GM12891 (cell line): ENCODE data around the gene AP1M2. TPM values are rescaled to one million over a fixed set of nuclear protein-coding genes. Genes with fewer than 3 reads are reported as not detected.

ENCODE experiments used
- DNase-seq: peaks from one replicate; pipeline ENCODE4 v3.0.0; 2011; ENCODE audit warnings: low spot score; ENCODE audit not compliant: insufficient read length
- FAIRE-seq: peaks from 2 replicates; lab custom pipeline; 2011; peaks lifted over from hg19 to GRCh38; lab: Jason Lieb, UNC
- PAX5 ChIP-seq: IDR thresholded peaks from 2 replicates; pipeline ENCODE4 v1.6.1; 2011; ENCODE audit warnings: low read length, moderate library complexity, mild to moderate bottlenecking; ENCODE audit not compliant: insufficient read depth, severe bottlenecking
- POLR2A ChIP-seq: IDR thresholded peaks from 2 replicates; pipeline ENCODE4 v1.6.1; 2011; ENCODE audit warnings: low read depth, low read length, control low read depth
- POLR2AphosphoS5 ChIP-seq: IDR thresholded peaks from 2 replicates; pipeline ENCODE4 v1.6.1; 2011; ENCODE audit warnings: low read depth, low read length, control low read depth
- POU2F2 ChIP-seq: IDR thresholded peaks from 2 replicates; pipeline ENCODE4 v1.6.1; 2011; ENCODE audit warnings: low read depth, mild to moderate bottlenecking, control low read depth, low read length, moderate library complexity
- SPI1 ChIP-seq: IDR thresholded peaks from 2 replicates; pipeline ENCODE4 v1.6.1; 2011; ENCODE audit warnings: low read depth, low read length, control low read depth
- TAF1 ChIP-seq: IDR thresholded peaks from 2 replicates; pipeline ENCODE4 v1.6.1; 2011; ENCODE audit warnings: low read depth, low read length, control low read depth
- polyA plus RNA-seq: library from polyadenylated mRNA; unstranded; fragments of >200 nt; gene quantifications from one replicate; pipeline ENCODE4 v1.2.1, GENCODE V29; 2012; ENCODE audit warnings: low read depth, missing spikeins, inconsistent platforms; ENCODE audit not compliant: missing spikeins

AP1M2 gene
- polyA plus RNA-seq, result 0.05 TPM

GRCh38 chr19:10587022-10587838 is at the start of gene AP1M2:
TSS of gene AP1M2 (minus strand) at chr19:10587312. CDS start at chr19:10587231, 81 bp downstream.
- DNase-seq, result no peak
- no peak for TF ChIP-seq PAX5
- no peak for TF ChIP-seq TAF1
- TF ChIP-seq POLR2A, result no peak
- TF ChIP-seq POU2F2, result no peak
- no peak for TF ChIP-seq SPI1
- no peak for TF ChIP-seq POLR2AphosphoS5
- FAIRE-seq, result no peak

- no peak for FAIRE-seq
- TF ChIP-seq POU2F2, result no peak
- DNase-seq, result no peak
These were observed 49.3 kb upstream of the AP1M2 start for GRCh38 chr19:10636304-10636972.

GRCh38 chr19:10634963-10635362 is 47.9 kb upstream of the AP1M2 start:
- no peak for TF ChIP-seq SPI1
- TF ChIP-seq TAF1, result no peak
- no peak for TF ChIP-seq PAX5
- no peak for TF ChIP-seq POU2F2
- TF ChIP-seq POLR2AphosphoS5, result no peak
- no peak for TF ChIP-seq POLR2A
- DNase-seq, result no peak
- no peak for FAIRE-seq

- FAIRE-seq (no peak), DNase-seq (no peak)
- TF ChIP-seq POLR2A, result no peak
- TF ChIP-seq PAX5, result no peak
- TF ChIP-seq TAF1, result no peak
- TF ChIP-seq POU2F2, result no peak
- TF ChIP-seq SPI1, result no peak
- no peak for TF ChIP-seq POLR2AphosphoS5
These were observed 47.3 kb upstream of the AP1M2 start for GRCh38 chr19:10634430-10634829.

- TF ChIP-seq TAF1, result no peak
- TF ChIP-seq SPI1, result no peak
- no peak for TF ChIP-seq POLR2AphosphoS5
- no peak for TF ChIP-seq POLR2A
- no peak for TF ChIP-seq PAX5
- no peak for TF ChIP-seq POU2F2
- FAIRE-seq (no peak), DNase-seq (no peak)
These were observed 44.8 kb upstream of the AP1M2 start for GRCh38 chr19:10631874-10632273.

- FAIRE-seq (no peak), DNase-seq (no peak)
- TF ChIP-seq PAX5 (no peak), POU2F2 (no peak), SPI1 (no peak)
These were observed 38.6 kb upstream of the AP1M2 start for GRCh38 chr19:10625762-10626138.

- TF ChIP-seq POLR2AphosphoS5 (no peak), PAX5 (no peak), TAF1 (no peak), POU2F2 (no peak), POLR2A (no peak), SPI1 (no peak)
- FAIRE-seq (no peak), DNase-seq (no peak)
These were observed 38.1 kb upstream of the AP1M2 start, which contains the start of gene SLC44A2 for GRCh38 chr19:10625003-10625761. TSS of gene SLC44A2 (plus strand) at chr19:10625553. CDS start at chr19:10625634, 81 bp downstream.

GRCh38 chr19:10624585-10624984 is 37.5 kb upstream of the AP1M2 start:
- no peak for TF ChIP-seq PAX5
- TF ChIP-seq POLR2A, result no peak
- no peak for TF ChIP-seq TAF1
- TF ChIP-seq POLR2AphosphoS5, result no peak
- no peak for TF ChIP-seq POU2F2
- TF ChIP-seq SPI1, result no peak
- FAIRE-seq, result no peak

GRCh38 chr19:10621966-10622365 is 34.9 kb upstream of the AP1M2 start:
- DNase-seq (no peak), FAIRE-seq (no peak)
- no peak for TF ChIP-seq TAF1
- TF ChIP-seq PAX5, result no peak
- no peak for TF ChIP-seq SPI1
- TF ChIP-seq POU2F2, result no peak
- no peak for TF ChIP-seq POLR2AphosphoS5
- no peak for TF ChIP-seq POLR2A

More at GRCh38 chr19:10624585-10624984, 37.5 kb upstream of the AP1M2 start:
- DNase-seq, result no peak
